ENCODE measurements around the gene KIZ. TPM values are rescaled to one million over a fixed set of nuclear protein-coding genes. Genes with fewer than 3 reads are reported as not detected.

KIZ gene
- total RNA-seq, 4 donors from 2014 or later = 37.5 to 45.6 (median 41.2) TPM

DNA sequence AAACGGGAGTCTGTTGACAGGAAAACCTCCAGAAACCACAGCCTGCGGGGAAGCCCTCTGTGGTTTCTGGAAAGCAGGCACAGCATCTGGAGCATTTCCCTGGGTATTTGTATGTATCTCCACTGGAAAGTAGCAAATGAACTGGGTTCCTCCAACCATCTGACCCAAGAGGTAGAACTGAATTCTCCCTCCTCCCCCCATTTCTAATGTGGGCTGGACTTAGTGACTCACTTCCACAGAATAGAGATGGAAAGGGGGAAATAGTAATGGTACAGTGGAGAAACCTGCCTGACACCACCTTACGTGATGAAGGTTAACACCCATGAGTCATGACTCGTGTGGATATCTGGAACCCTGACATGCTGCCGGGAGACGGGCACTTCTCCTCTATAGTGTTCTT, 125.4 kb downstream of the KIZ start:
- TF ChIP-seq, protein P1, sequence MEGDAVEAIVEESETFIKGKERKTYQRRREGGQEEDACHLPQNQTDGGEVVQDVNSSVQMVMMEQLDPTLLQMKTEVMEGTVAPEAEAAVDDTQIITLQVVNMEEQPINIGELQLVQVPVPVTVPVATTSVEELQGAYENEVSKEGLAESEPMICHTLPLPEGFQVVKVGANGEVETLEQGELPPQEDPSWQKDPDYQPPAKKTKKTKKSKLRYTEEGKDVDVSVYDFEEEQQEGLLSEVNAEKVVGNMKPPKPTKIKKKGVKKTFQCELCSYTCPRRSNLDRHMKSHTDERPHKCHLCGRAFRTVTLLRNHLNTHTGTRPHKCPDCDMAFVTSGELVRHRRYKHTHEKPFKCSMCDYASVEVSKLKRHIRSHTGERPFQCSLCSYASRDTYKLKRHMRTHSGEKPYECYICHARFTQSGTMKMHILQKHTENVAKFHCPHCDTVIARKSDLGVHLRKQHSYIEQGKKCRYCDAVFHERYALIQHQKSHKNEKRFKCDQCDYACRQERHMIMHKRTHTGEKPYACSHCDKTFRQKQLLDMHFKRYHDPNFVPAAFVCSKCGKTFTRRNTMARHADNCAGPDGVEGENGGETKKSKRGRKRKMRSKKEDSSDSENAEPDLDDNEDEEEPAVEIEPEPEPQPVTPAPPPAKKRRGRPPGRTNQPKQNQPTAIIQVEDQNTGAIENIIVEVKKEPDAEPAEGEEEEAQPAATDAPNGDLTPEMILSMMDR (IDR thresholded peaks at IDR 0.05; ENCODE audit: low read depth) = no peak

DNA sequence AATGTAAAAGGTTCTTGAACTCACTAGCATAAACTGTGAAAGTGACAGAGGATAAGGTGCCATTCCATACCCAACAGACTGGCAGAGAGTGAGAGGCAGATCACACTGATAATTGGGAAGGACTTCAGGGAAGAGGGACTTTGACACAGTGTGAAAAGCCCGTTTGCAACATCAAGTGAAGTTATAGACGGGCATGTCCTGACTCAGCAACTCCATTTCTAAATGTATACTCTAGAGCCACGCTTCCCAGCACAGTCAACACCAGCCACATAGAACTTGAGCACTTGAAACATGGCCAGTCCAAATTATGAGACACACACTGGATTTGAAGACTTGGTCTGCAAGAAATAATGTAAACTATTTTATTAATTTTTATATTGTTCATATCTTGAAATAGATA, 131.3 kb downstream of the KIZ start:
- TF ChIP-seq, protein P1 (IDR thresholded peaks at IDR 0.05; ENCODE audit: low read depth) = no peak

DNA sequence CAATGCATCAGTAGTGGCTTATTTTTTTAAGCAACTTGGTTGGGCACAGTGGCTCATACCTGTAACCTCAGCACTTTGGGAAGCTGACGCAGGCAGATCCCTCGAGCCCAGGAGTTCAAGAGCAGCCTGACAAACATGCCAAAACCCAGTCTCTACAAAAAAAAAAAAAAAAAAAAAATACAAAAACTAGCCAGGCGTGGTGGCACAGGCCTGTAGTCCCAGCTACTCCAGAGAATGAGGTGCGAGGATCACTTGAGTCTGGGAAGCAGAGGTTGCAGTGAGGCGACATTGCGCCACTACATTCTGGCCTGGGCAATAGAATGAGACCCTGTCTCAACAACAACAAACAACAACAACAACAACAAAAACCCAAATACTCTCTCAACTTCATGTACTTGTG, 132.5 kb downstream of the KIZ start:
- TF ChIP-seq, protein P1 (IDR thresholded peaks at IDR 0.05; ENCODE audit: low read depth) = no peak

DNA sequence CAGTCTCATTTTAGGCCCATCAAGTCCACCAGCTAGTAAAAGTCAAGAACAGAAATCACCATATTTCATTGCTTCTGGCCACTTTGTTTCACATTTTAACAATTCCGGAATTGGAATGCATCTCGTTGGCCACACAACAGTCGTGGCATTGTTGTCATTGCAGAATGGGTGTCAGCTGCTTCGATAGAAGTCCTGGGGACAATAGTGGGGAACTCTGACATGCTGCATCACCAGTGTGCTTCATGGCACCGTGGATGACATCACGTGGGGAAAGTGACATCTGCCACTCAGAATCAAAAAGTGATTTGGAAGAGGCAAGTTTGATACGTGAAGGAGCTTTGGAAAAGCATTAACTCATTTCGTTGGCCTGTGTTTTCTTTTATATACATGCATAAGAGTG, 133.5 kb downstream of the KIZ start:
- TF ChIP-seq, protein P1 (IDR thresholded peaks at IDR 0.05; ENCODE audit: low read depth) = no peak

DNA sequence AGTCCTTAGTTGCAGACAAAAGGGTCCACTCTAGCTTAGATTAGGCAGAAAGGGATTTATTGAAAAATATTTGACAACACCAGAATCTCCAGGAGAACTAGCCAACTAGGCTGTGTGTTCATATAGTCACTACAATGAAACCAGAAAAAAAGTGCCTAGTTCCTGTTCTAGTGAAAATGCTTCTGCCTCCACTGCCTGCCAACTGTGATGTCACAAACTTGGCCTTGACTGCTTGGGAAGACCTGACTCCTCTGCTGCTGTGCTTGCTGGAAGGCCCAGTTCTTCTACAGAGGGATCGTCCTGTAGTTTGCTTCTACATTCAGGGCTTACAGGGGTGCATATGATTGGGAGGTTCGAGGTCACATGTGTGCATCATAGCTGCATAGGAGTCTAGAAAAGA, 136.9 kb downstream of the KIZ start:
- TF ChIP-seq, protein P1 (IDR thresholded peaks at IDR 0.05; ENCODE audit: low read depth) = no peak

DNA sequence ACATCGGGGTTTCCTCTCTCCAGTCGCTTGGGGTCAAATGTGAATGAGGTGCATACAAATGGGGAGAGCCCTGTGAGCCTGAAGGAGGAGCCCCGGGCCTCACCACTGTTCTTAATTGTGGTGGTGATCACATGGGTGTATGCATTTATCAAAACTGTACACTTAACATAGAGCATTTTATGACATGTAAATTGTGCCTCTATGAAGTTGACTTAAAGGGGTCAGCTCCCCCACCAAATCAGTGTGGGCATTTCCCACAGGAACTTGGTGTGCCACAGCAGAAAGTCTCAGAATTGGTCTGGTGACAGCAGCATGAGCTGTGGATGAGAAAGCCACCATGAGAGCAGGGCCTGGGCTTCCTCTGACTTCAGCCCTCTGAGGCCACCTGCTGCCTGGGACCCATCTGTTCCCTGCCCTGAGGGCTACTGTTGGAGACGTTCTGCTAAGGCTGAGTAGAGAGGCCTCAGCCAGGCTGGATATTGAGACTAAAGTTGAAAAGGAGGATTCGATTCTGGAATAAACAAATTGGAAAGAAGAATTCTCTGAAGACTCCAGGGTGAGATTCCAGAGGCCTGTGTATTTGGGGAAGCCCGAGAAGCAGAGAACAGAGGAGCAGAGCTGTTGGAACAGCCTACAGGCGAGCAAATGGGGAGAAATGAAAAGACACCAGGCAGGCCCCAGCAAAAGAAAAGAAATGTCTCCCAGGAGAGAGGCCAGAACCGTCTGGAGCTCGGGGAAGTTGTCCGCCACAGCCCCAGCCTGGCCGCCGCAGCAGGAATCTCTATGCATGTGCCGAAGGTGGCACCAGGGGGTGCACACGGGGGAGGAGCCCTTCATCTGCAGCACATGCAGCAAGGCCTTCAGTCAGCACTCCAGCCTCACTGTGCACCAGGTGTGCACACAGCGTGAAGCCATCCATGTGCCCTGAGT, 139.6 kb downstream of the KIZ start:
- TF ChIP-seq, protein P1 (IDR thresholded peaks at IDR 0.05; ENCODE audit: low read depth) = no peak

DNA sequence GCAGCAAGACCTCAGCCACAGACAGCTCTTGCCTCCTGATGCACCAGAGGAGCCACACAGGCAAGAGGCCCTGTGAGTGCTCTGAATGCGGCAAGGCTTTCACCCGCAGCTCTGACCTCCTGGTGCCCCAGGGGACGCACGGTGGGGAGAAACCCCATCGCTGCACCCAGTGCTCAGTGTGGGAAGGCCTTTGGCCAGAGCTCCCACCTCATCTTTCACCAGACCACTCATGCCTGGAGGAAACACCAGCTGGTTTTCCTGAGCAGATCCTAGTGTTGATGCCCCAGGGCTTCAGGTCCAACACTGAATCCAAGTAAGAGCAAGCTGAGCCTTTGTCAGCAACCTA, 140.3 kb downstream of the KIZ start:
- TF ChIP-seq, protein P1 (IDR thresholded peaks at IDR 0.05; ENCODE audit: low read depth) = no peak
